ENCODE results near the gene ETV3.

Gene ETV3

GRCh38 chr1:157090771-157091170 is 47.4 kb downstream of the ETV3 start:
- DNase-seq (ENCODE audit: low spot score): no peak

GRCh38 chr1:157090196-157090647 is 48.0 kb downstream of the ETV3 start:
- peak; percentile 81 for DNase-seq (ENCODE audit: low spot score)

- no peak for DNase-seq (ENCODE audit: low spot score)
Observed at GRCh38 chr1:157089789-157090188, 48.4 kb downstream of the ETV3 start.

- DNase-seq (ENCODE audit: low spot score): no peak
Observed at GRCh38 chr1:157088607-157089006, 49.6 kb downstream of the ETV3 start.

GRCh38 chr1:157087030-157087429 is 51.2 kb downstream of the ETV3 start:
- no peak for DNase-seq (ENCODE audit: low spot score)

- DNase-seq (ENCODE audit: low spot score): no peak
Observed at GRCh38 chr1:157086299-157086698, 51.9 kb downstream of the ETV3 start.

GRCh38 chr1:157085421-157085820 is 52.8 kb downstream of the ETV3 start:
- no peak for DNase-seq (ENCODE audit: low spot score)

GRCh38 chr1:157084720-157085119 is 53.5 kb downstream of the ETV3 start:
- DNase-seq (ENCODE audit: low spot score): no peak

- no peak for DNase-seq (ENCODE audit: low spot score)
Observed at GRCh38 chr1:157081707-157082106, 56.5 kb downstream of the ETV3 start.

- no peak for DNase-seq (ENCODE audit: low spot score)
Observed at GRCh38 chr1:157080714-157081113, 57.5 kb downstream of the ETV3 start.

GRCh38 chr1:157077394-157077793 is 60.8 kb downstream of the ETV3 start:
- DNase-seq (ENCODE audit: low spot score): no peak

GRCh38 chr1:157073944-157074685 is 64.1 kb downstream of the ETV3 start:
- peak; percentile 57 for DNase-seq (ENCODE audit: low spot score)
